Activated CD8-positive, alpha-beta memory T cell treated with anti-CD3 and anti-CD28 coated beads, Interleukin-2, amount 50 U/mL, for 48 hours (primary cell): ENCODE results near the gene CIAO2B.
A peak's percentile ranks its signal among the peaks of the same experiment; 100 is the strongest.
"Not testable (repeated sequence)": the region's sequence is repeated elsewhere in the genome, so short reads cannot be mapped to it uniquely, and the experiment has no call there.

Source experiments
- DNase-seq: peaks from one replicate; pipeline ENCODE4 v3.0.0-alpha.2; 2020

The CIAO2B gene

DNA sequence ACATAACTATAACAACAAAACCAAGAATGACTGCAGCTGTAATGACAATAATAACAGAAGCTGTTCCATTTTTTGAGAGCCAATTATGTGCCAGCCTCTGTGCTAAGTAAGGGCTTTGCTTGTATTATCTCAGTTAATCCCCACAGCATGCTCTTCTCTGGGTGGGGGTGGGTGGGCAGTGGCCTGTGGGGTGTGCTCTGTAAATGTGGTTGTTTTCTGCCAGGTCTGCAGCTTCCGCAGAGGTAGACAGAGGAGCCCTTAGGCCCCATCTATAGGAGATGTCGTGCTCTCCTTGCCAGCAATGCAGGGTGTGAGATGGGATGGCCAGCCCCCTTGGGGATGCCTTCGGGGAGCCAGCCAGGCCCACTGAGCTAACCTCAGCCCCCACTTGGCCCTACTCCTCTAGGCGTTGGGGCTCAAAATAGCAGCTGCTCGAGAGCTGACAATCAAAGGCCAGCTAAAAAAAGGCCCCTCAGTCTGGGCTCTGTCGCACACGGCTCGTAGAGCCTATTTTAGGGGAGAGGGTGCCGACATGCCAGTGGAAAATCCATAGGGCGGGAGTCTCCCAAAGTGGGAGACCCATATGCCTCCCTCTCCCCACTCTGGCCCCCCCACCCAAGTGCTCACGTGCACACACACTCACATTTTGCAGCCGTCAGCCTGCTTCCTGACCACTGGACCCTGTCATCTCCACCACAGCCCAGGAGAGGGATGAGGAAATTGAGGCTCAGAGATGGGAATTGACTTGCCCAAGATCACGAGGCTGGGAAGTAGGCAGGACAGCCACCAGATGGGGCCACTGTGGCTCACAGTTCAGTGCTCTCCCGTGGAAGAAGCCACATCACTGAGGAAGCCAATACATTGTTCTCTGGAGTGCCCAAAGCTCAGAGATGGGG is 31.3 kb downstream of the CIAO2B start:
- no peak for DNase-seq

DNA sequence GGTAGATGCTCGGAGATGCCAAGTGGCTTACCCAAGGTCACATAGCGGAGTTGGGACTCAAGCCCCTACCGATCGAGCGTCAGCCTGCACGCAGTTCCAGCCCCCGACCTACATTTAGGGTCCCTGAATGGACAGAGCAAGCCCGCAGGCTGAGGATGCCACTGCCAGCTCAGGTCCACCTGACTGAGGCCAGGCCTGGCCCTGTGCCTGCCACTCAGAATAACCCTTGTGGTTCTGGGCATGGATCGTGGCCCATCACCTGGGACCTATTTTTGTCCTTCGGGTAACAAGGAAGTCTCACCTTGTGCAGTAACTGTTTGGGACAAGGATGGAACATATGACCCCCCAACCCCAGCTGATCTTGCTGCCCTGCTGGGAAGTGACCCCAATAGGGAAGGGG is 32.6 kb downstream of the CIAO2B start:
- DNase-seq, result no peak

DNA sequence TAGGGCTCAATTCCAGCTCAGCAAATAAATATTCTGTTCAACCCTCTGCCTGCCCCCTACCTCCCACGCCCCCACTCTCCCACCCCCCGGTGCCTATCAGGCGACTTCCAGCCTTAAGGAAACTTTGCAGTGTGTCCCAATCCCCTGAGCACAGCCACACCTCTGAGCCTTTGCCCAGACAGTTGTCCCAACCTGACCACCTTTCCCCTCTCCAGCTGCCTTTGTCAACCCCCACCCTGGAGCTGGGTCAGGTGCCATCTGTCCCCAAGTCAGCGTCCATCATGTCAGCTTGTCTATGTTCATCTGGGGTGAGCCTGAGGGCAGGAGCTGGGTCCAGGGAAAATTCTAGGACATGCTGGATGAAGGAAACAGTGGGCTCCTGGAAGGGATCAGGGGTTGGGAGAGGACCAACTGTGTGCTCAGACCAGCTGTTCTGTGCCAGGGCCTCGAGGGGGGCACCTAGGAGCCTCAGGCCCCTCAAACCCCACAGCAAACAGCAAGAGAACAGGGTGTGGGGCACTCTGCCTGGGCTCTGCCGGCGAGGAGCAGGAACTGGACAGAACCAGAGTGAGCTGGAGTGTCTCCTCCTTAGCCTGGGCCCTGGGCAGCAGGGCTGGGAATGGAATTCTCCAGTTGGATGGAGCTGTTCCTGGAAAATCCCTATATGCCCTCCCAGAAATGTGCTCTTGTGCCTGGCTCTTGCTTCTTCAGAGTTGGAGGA is 33.3 kb downstream of the CIAO2B start:
- no peak for DNase-seq

DNA sequence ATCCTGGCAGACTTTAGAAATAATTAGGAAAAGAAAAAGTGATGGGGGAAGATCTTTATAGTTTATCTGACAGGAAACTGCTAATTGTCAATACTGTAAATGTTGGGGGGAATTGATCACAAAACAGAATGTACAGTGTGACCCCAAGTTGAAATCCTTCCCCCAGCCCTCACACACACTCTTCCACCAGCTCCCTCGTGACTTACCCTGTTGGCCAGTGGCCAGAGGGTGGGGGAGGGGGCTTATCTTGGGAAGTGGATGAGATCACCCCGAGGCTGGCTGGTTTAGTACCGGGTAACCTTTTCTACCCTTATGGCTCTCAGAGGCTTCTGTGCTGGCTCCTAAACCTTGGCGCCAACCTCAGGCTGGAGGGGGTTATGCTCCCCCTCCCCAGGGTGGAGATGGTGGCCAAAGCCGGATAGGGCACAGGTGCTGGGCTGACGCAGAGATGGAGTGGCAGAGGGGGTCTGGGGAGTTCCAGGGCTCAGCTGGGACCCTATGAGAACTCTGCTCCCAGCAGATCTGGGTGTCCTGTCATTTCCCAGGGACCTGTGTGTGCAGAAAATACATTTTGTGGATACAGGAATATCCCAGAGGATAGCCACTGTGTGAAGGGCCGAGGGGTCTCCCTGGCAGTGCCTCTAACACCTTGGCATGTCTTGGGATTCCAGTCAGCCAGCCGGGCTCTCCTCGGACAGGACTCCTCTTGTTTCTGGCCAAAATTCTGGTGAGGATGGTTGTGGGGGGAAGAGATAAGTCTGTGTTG is 34.1 kb downstream of the CIAO2B start:
- no peak for DNase-seq

DNA sequence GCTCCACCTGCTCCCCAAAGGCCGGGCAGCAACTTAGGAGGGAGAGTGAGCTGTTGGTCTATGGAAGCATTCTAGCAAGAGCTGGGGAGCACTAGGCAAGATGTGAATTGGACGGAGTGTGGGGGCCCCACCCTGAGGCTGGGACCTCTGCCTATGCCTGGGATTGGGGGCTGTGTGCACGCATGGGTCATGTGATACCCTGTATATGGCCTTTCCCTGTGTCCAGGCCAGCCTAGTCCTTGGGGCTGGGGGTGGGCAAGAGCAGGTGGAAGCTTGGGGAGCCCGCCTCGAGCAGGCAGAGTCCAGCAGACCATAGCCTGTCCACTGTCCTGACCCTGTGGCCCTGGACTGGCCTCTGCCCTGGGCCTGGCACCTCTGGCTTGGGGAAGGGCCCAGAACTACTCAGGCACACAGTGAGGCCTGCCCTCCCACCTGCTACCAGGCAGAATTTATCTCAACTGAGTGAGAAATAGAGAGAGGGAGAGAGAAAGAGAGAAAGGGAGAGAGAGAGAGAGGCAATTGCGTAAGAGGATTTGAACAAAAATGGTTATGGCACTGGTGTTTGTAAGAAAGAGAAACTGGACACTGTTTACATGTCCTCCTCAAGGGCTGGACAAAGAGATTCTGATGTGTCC is 34.8 kb downstream of the CIAO2B start:
- DNase-seq, result no peak

DNA sequence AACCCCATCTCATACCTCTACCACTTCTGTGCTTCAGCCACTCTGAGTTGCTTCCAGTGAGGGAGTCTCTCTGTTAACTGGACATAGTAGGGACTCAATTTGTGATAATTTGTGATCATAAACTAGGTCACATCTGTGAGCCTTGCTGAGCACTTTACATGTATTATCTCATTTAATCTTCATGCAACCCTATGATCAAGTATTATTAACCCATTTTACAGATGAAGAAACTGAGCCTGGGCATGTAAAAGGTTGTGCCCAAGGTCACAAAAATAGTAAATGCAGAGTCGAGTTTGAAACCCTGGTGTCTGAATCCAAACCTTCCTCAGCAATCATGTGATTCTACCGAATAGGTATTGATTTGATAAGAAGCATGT is 35.3 kb downstream of the CIAO2B start:
- DNase-seq, result no peak

DNA sequence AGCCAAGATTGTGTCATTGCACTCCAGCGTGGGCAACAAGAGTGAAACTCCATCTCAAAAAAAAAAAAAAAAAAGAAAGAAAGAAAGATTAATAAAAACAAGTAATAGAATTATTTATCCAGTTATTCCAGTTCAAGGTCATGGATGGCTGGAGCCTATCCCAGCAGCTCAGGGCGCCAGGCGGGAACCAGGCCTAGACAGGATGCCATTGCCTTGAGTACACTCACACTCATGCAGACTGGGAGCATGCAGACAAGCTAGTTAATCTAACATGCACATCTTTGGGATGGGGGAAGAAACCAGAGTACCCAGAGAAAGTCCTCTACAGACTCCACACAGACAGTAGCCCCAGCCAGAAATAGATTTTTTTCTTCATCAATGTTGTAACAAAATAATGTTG is 36.0 kb downstream of the CIAO2B start:
- DNase-seq, result no peak

DNA sequence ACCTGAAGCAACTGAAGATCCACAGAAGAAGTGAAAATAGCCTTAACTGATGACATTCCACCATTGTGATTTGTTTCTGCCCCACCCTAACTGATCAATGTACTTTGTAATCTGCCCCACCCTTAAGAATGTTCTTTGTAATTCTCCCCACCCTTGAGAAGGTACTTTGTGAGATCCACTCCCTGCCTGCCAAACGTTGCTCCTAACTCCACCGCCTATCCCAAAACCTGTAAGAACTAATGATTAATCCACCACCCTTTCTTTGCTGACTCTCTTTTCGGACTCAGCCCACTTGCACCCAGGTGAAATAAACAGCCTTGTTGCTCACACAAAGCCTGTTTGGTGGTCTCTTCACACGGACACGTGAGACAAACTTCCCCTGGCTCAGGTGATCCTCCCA is 37.5 kb downstream of the CIAO2B start:
- not testable (repeated sequence) for DNase-seq

DNA sequence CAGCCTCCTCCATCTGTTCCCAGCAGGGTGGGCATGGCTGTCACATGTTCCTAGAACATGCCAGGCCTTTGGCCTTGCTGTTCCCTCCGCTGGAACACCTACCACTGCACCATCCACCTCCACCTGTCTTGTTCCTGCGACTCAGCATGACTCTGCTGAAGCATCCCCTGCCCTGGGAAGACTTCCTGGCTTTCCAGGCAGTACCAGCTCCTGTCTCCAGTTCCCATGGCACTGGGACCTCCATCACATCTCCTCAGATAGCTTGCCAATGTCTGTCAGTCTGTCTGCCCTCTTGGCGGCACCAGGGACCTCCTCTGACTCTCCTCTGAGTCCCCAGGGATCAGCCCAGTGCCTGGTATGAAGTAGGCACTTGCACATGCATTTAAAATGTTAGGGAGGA is 38.2 kb downstream of the CIAO2B start:
- DNase-seq, result no peak

DNA sequence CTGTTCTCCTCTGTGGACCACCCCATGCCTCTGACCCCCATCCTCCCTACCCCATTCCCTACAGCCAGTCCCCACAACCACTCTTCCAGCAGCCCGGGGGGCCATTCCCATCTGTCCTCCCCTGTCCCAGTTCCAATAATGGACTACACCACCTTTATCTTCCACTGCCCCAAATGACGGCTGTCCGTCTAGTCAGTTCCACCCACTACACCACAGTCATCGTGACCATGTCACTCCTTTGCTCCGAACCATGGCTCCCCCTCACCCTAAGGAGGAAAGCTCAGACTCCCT is 38.6 kb downstream of the CIAO2B start:
- no peak for DNase-seq

DNA sequence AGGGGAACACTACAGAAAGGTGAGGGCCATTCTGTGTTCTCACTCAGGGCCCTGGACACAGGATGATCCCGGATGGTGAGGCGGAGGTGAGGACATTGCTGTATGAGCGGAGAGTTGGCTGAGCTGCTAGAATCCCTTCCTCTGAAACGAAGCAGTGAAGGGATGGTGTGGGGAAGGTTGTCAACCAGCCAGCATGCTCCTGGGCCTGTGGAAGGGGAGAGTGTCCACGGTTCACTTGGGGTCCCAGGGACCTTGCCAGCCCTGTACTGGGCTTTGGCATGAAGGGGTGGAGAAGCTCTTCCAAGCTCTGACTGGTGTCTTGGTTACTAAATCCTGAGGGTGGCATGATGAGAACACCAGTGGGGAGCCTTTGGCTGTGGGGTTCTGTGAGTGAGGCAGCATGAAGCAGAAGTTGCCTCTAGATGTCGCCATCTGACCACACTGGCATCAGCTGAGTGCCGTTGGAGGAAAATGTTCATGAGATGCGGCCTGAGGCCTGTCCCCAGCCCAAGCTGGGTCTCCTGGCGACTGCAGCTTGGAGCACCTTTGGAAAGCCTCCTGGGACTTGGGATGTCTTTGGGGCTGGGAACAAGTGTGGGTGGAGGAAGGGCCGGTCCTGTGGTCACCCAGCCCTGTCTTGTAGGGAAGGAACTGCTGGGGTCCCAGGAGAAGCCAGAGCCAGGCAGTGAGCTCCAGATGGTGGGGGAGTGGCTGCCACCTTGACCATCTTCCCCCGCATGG is 39.1 kb downstream of the CIAO2B start:
- peak; percentile 73 for DNase-seq

DNA sequence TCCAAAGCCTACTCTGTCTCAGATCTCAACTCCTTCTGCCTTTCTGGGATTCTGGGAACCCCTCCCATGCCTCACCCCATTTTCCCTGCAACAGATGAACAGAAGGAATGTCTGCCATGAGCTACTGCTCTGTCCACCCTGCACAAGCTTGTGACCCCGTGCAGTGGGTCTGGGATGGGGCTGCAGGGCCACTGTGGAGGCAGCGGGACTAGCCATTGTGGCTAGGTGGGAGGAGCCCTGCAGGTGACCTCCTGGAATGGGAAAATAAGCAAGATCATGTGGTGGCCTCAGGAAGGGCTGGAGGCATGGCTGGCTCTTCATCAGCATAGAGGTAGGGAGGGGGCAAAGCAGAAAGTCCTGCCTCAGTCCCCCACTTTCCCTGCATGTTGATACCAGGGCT is 40.1 kb downstream of the CIAO2B start:
- DNase-seq, result no peak

DNA sequence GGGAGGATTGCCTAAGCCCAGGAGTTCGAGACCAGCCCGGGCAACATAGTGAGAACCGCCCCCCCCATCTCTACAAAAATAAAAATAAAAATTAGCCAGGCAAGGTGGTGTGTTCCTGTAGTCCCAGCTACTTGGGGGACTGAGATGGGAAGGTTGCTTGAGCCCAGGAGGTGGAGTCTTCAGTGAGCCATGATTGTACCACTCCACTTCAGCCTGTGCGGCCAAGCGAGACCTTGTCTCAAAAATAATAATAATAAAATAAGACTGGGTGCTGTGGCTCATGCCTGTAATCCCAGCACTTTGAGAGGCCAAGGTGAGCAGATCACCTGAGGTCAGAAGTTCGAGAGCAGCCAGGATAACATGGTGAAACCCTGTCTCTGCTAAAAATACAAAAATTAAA is 42.4 kb downstream of the CIAO2B start:
- DNase-seq, result no peak

DNA sequence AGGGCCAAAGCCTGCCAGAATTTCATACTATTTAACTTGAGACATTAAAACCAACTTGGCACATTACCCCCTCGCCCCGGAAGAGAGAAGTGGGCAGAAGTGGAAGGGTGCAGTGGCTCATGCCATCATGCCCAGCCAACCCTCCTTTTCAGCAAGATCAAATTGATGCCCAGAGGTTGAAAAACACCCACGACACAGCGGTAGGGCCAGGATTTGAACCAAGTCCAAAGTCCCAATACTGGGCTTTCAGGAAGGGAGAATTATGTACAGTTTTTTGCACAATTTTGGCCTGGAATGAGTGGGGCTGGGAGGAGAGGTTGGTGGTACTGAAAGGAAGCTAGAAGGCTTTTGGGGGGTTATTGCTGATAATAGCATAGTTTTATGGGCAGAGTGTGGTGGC is 42.8 kb downstream of the CIAO2B start:
- DNase-seq, result no peak

DNA sequence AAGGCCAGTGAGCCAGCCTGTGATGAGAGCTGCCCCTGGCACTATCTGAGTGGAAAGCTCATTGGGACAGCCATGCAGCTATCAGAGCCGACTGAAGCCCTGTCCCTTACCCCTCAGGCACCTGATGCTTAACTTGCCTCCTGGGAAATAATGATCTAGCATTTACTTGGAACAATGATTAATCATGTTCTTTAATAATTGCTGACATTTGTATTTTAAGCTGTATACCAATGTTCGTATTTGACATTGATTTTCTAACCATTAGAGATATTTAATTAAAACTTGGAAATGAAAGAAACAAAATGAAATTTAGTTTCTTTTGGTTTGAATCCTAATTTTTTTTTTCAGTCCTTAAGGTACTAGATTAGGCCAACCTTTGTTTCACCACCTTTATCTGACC is 43.4 kb downstream of the CIAO2B start:
- no peak for DNase-seq

DNA sequence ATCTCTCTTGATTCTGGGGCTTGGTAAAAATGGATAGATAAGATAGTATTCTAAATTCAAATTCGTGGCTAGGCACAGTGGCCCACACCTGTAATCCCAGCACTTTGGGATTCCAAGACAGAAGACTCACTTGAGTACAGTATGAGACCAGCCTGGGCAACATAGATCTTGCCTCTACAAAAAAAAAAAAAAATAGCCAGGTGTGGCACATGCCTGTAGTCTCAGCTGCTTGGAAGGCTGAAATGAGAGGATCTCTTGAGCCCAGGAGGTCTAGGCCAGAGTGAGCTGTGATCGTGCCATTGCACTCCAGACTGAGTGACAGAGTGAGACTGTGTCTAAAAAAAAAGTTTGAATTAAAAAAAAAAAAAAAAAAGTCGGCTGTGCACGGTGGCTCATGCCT is 44.6 kb downstream of the CIAO2B start:
- no peak for DNase-seq

DNA sequence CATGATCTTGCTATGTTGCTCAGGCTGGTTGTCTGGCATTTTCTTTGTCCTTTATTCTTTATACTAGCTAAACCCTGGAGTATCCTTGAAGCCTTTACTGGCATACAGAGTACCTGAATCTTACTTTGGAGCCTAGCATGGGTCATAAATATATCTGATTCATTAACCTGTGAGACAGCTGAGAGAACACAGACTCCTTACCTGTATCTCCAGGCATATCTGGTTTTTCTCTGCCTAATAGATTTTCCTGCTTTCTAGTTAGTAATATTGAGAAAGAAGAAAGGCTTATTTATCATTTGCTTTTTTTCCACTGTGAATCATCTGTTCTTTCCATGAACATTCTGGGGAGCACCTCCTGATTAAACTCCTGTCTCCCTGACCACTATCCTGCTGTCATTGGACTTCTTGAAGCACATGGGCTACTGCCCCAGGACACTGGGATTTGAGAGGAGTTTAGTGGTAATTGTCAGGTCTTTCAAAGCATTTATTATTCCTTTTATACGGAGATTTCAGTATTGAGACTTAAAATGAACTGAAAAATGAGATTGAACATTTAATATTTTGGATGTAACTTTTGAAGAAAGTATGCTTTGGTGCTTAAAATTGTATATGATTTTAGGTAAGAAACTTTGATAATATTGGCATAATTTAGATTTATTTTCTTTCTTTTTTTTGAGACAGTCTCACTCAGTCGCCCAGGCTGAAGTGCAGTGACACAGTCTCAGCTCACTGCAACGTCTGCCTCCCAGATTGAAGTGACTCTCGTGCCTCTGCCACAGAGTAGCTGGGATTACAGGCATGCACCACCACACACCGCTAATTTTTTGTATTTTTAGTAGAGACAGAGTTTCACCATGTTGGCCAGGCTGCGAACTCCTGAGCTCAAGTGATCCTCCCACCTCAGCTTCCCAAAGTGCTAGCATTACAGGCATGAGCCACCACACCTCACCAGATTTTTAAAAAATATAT is 45.3 kb downstream of the CIAO2B start:
- DNase-seq, result no peak

DNA sequence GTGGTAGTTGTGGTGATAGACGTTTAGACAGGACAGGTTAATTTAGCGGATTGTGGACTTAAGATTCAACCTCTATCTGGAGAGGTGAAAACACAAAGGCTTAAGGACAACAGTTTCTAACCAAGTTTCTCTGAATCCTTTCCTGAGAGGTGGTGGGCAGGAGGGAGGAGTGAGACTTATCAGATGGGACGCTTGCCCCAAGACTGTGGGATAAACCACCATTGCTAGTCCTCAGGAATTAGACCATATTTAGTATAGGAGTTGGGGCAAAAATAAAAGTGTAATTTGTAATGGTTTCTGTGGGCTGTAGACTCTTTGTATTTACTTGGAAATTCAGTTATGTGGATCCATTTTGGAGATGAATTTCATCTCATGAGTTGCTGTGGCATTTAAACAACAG is 47.3 kb downstream of the CIAO2B start:
- DNase-seq, result no peak

DNA sequence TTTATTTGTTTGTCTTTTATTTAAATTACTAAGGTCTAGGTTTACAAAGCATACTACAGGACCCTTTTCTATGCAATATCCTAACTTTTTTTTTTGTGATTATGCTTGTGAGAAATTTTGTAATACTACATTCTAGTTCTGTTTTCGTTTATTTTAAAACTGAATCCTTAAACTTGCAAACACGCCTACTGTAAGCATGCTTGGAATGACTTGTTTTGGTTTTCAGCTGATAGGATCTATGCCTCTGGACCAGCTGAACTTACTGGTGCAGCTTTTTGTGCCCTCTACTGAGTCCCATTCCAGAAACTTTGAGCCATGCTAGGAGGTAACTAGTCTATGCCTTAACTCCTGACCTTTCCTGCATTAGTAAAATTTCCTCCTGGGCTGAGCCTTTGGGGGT is 47.9 kb downstream of the CIAO2B start:
- DNase-seq, result no peak

DNA sequence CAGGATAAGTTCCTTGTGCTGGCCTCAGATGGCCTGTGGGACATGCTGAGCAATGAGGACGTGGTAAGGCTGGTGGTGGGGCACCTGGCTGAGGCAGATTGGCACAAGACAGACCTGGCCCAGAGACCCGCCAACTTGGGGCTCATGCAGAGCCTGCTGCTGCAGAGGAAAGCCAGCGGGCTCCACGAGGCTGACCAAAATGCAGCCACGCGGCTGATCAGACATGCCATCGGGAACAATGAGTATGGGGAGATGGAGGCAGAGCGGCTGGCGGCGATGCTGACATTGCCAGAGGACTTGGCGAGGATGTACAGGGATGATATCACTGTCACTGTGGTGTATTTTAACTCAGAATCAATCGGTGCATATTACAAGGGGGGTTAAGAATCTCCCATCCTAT is 48.7 kb downstream of the CIAO2B start:
- no peak for DNase-seq

DNA sequence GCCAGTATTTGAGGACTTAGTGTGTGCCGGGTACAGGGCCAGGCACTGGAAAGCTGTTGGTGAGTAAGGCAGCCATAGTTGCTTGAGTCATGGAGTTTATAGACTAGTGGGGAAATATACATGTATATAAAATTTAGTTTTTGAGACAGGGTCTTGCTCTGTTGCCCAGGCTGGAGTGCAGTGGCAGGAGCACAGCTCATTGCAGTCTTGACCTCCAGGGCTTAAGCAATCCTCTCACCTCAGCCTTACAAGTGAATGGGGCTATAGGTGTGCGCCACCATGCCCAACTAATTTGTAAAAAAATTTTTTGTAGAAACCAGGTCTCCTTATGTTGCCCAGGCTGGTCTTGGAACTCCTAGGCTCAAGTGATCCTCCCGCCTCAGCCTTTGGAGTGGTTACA is 51.5 kb downstream of the CIAO2B start:
- no peak for DNase-seq
